RPMI7951 (cell line): ENCODE data around the gene SFMBT2. TPM values are rescaled to one million over a fixed set of nuclear protein-coding genes. Genes with fewer than 3 reads are reported as not detected.
"Not testable (repeated sequence)": the region's sequence is repeated elsewhere in the genome, so short reads cannot be mapped to it uniquely, and the experiment has no call there.

Experiments
- DNase-seq: peaks from one replicate; pipeline ENCODE4 v3.0.0-alpha.2; 2012; ENCODE audit warnings: low read depth
- total RNA-seq: library from RNA; depleted of rRNA; stranded (reverse); fragments of >200 nt; shearing (Covaris generic); gene quantifications from 2 replicates; pipeline ENCODE4 v1.2.3, GENCODE V29; 2014

SFMBT2 gene
- total RNA-seq, 1 experiment from 2014 or later, result 0.36 TPM

DNA sequence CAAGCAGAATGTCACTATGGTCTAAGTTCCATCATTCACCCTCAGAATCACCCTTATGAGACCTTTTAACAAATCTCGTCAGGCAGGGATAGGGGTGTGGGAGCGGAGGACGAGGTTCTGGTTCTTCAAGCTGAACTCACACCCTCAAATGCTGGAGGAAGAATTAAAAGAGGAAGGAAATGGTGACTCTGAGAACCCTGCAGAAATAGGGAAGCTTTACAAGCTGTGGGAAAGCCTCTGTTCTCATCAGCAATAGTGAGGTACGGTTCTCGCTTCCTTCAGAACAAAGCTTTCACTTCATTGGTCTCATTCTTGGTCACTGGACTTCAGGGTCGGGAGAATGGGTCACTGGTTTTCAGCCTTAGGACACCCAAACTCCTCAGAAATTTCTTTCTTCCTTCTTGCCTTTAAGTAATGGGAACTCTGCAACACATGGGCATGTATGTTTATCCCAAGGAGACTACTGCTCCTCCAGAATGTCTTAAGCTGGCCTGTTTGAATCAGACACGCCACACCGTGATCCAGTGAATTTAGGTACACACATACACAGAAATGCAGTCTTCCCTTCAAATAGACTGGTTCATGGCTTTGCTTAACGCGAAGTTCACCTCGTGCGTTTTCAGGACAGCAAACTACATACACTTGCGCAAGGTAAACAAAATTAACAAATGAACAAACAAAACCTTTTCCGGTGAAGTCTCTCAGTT is 226.0 kb downstream of the SFMBT2 start:
- no peak for DNase-seq

GRCh38 chr10:7184116-7184515 is 226.7 kb downstream of the SFMBT2 start:
- DNase-seq, result not testable (repeated sequence)

- not testable (repeated sequence) for DNase-seq
Measured at GRCh38 chr10:7182327-7182726, 228.5 kb downstream of the SFMBT2 start.

GRCh38 chr10:7181420-7181819 is 229.4 kb downstream of the SFMBT2 start:
- DNase-seq, result no peak

DNA sequence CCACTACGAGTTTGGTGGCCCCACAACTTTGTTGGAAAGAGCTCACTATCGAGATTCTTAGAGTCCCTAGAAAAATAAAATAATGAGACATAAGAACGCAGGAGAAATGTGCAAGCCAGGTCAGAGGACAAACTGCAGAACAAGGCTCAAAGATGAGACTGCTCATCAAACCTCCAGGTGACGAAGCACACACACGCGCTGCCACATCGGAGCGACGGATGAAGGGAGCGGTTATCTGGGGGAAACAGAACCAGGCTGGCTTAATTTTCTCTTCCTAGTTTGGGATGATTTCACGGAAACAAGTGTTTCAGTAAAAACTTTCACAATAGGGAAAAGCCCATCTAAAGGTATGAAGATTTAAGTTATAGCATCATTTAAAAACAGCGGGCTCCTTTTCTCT is 231.3 kb downstream of the SFMBT2 start:
- DNase-seq, result no peak

- DNase-seq, result no peak
Measured at GRCh38 chr10:7173948-7174347, 236.9 kb downstream of the SFMBT2 start.

- no peak for DNase-seq
Measured at GRCh38 chr10:7171825-7172224, 239.0 kb downstream of the SFMBT2 start.

DNA sequence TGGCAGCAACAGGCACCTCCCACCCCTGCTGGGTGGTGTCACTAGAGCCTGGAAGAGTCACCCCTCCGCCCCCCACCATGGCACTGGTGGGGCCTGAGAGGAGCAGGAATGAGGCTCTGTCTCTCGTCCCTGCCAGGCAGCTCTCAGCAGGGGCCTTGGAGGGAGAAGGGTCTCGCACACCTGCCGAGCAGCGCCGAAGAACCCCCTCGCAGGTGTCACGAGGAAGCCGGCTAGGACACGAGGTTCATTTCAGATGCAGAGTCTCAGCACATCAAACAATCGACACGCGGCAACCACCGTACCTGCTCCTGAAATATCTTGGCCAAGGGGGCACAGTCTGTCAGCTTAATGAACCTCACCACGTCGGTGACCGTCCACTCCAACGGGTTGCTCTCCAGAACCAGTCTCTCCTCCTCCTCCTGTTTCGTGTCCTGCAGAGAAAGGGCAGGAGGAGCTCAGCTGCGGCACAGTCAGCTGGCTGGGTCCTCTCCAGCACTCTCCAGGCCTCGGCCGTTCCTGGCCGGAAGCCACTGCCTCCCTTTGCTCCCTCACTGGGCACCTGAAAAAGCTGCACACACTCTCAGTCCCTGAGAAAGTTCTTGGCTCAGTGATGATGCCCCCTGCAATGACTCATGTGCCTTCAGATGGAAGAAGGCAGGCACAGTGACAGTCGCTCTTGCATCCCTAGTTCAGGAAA is 240.1 kb downstream of the SFMBT2 start:
- DNase-seq, result no peak

DNA sequence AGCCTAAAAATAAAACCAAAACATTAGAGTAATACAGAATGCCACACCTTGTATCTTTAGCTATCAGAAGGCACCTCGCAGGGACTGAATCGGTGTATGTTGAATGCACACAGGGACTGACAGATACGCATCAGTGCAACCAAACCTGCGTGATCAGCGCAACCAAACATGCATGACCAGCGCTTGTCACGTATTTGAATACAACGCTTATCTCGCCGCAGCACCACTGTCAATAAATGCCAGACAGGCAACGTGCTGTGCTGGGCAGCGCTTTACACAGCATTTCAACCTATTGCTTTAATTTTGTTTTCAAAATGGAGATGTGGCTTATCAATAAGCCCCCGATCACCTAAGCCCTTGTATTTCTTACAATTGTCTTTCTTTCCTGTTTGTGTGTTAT is 242.4 kb downstream of the SFMBT2 start:
- no peak for DNase-seq

DNA sequence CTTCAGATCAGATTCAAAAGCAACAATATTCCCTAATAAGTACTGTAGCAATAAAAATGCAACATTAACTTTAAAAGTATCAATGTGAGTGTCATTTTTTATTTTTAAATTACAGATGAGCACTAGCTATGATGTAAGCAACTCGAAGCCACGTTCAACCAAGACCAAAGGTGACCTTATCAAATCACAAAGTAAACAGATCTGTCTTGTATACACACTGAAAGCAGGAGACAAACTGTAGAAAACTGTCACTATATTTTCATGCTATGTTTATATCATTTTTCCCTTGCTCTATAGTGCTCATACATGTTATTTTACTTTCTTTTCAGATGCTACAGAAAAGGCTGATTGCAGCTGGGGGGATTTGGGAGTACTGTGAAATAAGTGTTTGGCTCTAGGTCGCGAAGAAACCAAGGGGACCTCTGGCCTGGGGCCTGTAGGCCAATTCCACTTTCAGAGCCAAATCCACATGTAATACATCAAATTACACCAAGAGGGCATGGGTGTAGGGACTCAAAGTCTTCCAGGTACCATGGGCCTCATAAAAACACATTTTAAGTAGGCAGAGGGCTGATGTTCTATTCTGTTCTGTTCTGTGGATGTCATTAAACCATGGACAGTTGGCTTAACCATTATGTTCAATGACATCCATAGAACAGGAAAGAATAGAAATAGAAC is 245.2 kb downstream of the SFMBT2 start:
- DNase-seq, result no peak

GRCh38 chr10:7164955-7165354 is 245.9 kb downstream of the SFMBT2 start:
- DNase-seq, result no peak

DNA sequence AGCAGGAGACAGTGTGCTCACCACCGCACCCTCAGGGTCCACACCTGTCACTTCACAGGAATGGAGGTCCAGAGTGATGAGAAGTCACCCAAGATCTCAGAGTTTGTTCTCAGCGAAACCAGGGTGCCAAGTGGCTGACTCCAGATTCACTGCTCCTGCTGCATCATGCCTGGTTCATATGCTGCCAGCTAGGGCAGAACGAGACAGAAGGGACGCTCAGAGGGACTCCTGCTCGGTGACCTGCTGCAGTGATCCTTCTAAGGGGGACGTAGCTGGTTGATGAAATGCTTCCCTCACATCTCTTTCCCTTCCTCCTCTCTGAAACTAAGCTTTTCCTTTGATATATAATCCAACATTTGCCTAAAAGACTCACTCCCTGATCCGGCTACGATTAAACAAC is 248.5 kb downstream of the SFMBT2 start:
- no peak for DNase-seq

GRCh38 chr10:7161484-7162250 is 249.2 kb downstream of the SFMBT2 start:
- DNase-seq, result no peak

- DNase-seq, result no peak
Measured at GRCh38 chr10:7159928-7160327, 250.9 kb downstream of the SFMBT2 start.

DNA sequence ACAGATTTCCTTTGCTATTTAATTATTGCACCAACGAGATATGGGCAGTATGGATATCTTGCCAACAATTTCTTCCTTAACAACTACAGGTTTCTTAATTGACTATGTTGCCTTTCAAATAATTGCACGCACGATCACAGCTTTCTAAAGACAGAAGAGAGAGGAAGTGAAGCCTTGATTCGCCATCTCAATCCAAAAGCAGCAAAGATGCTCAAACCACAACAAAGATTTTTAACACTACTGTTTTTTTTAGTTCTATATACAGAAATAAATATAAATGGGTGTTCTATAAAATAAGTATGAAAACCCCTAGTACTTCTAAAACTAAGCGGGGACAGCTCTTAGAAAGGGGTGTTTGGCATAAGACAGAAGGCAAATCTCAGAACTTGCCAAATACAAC is 251.3 kb downstream of the SFMBT2 start:
- DNase-seq, result no peak

DNA sequence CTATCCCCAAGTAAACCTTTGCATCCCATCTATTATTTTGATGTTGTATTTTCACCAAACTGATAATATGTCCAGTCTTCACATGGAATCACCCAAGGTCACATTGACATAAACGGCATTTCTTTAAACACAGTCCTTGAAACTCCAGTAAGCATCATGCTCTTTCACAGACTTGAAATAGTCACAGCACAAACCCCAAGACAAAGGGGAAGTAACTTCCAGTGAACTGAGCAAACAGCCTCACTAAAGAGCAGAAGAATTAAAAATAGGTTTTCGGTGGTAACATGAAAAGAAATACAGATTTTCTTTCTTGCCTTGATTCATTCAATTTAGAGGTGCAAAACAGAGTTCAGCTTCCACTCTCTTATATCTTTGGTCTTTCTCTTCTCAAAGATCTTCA is 253.7 kb downstream of the SFMBT2 start:
- no peak for DNase-seq

DNA sequence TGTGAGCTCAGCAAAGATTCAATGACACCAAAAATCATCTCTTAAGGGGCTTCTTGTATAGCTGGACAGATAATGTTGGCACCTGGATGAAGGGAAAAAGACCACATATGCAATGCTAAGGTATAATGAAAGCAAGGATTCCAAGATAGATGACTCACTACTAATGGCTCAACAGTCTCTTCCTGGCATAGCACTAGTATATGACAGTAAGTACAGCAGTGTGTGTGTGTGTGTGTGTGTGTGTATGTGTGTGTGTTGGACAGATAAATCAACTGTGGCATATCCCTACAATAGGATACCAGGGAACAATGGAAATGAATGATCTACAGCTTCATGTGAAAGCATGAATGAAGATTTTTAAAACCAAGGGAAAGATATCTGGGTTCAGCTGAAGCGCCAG is 257.1 kb downstream of the SFMBT2 start:
- peak; percentile 37 for DNase-seq

DNA sequence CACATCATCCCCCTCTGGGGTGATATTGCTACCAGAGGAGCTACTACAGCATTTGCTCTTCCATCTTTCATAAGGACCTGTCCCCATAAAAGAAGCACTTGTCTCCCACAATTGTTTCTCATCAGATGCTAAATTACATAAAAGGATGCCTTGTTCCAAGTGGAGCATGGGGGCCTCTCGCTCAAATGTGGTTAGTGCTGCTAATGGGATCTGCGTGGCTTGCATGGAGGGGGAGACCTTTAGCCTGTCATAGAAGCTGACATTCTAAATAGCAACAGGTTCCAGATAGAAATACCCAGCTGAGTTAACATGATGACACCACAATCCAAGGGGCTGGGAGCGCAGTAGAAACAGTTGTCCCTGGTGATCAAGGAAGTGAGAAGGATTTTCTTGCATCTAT is 257.9 kb downstream of the SFMBT2 start:
- no peak for DNase-seq

DNA sequence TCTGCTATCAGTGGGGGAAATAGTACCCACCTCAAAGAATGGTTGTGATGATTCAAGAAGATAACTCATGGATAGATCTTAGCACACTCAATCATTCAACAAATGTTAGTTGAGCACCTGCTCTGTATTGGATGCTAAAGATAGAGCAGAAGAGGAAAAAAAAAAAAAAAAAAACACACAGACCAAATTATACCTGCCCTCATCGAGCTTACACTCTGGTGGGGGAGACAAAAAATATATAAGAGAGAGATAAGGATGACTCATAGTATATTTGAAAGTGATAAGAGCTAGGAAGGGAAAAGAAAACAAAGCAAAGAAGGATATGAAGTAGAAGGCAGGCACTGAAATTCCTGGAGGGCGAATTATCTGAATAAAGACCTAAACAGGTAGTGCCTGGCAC is 258.5 kb downstream of the SFMBT2 start:
- no peak for DNase-seq

GRCh38 chr10:7151538-7151937 is 259.3 kb downstream of the SFMBT2 start:
- no peak for DNase-seq

GRCh38 chr10:7150349-7150748 is 260.5 kb downstream of the SFMBT2 start:
- DNase-seq, result no peak

- DNase-seq, result no peak
Measured at GRCh38 chr10:7146189-7146588, 264.6 kb downstream of the SFMBT2 start.
